HEK293T (cell line): ENCODE data around the gene BMERB1.
"Not testable (repeated sequence)": the region's sequence is repeated elsewhere in the genome, so short reads cannot be mapped to it uniquely, and the experiment has no call there.

Experiments
- CTCF ChIA-PET: fragments of 350-600 bp; formaldehyde crosslinking; extraction: SDS; loops from one replicate; lab custom pipeline; 2021; ENCODE audit warnings: antibody characterized with exemption, inconsistent platforms; lab: Yijun Ruan, JAX
- POLR2A ChIA-PET: fragments of 350-600 bp; formaldehyde crosslinking; extraction: SDS; loops from one replicate; lab custom pipeline; 2020; ENCODE audit warnings: antibody characterized with exemption, inconsistent platforms; lab: Yijun Ruan, JAX
- DNase-seq: peaks from one replicate; pipeline ENCODE4 v3.0.0; 2012; ENCODE audit warnings: mixed read lengths; ENCODE audit errors: extremely low spot score
- ARNT ChIP-seq: fragments of 450-650 bp; IDR thresholded peaks from 2 replicates; pipeline ENCODE4 v1.6.1; 2017; ENCODE audit warnings: mild to moderate bottlenecking
- BHLHE40 ChIP-seq: fragments of 450-650 bp; IDR thresholded peaks from 2 replicates; pipeline ENCODE4 v1.6.1; 2016; ENCODE audit warnings: mild to moderate bottlenecking, moderate library complexity, borderline replicate concordance
- CTBP1 ChIP-seq: fragments of 450-650 bp; IDR thresholded peaks from 2 replicates; pipeline ENCODE4 v1.6.1; 2016; ENCODE audit warnings: borderline replicate concordance
- ELF4 ChIP-seq: fragments of 450-650 bp; IDR thresholded peaks from 2 replicates; pipeline ENCODE4 v1.6.1; 2017; ENCODE audit warnings: antibody characterized with exemption
- FOXA1 ChIP-seq: fragments of 450-650 bp; IDR thresholded peaks from 2 replicates; pipeline ENCODE4 v1.6.1; 2016; ENCODE audit warnings: mild to moderate bottlenecking
- FOXK2 ChIP-seq: fragments of 450-650 bp; IDR thresholded peaks from 2 replicates; pipeline ENCODE4 v1.6.1; 2016; ENCODE audit warnings: mild to moderate bottlenecking
- FOXM1 ChIP-seq: fragments of 450-650 bp; IDR thresholded peaks from 2 replicates; pipeline ENCODE4 v1.6.1; 2017; ENCODE audit warnings: mild to moderate bottlenecking, borderline replicate concordance
- HDGF ChIP-seq: fragments of 450-650 bp; IDR thresholded peaks from 2 replicates; pipeline ENCODE4 v1.6.1; 2017; ENCODE audit warnings: antibody characterized with exemption, borderline replicate concordance
- L3MBTL2 ChIP-seq: fragments of 450-650 bp; conservative IDR thresholded peaks from 2 replicates; pipeline ENCODE4 v1.6.1; 2016; ENCODE audit warnings: mild to moderate bottlenecking
- LEF1 ChIP-seq: fragments of 450-650 bp; IDR thresholded peaks from 2 replicates; pipeline ENCODE4 v1.6.1; 2017; ENCODE audit warnings: mild to moderate bottlenecking, borderline replicate concordance
- NFRKB ChIP-seq: fragments of 450-650 bp; IDR thresholded peaks from 2 replicates; pipeline ENCODE4 v1.6.1; 2016; ENCODE audit warnings: mild to moderate bottlenecking, moderate library complexity
- SP1 ChIP-seq: fragments of 450-650 bp; IDR thresholded peaks from 2 replicates; pipeline ENCODE4 v1.6.1; 2017
- SUZ12 ChIP-seq: fragments of 450-650 bp; IDR thresholded peaks from 2 replicates; pipeline ENCODE4 v1.6.1; 2016; ENCODE audit warnings: mild to moderate bottlenecking
- TARDBP ChIP-seq: fragments of 450-650 bp; IDR thresholded peaks from 2 replicates; pipeline ENCODE4 v1.6.1; 2016
- ZNF384 ChIP-seq: fragments of 450-650 bp; IDR thresholded peaks from 2 replicates; pipeline ENCODE4 v1.6.1; 2016
- TF ChIP-seq, protein P1 (sequence below): fragments of 450-650 bp; IDR thresholded peaks from 2 replicates; pipeline ENCODE4 v1.6.1; 2016

BMERB1 gene

GRCh38 chr16:15602285-15603044 is 168.1 kb downstream of the BMERB1 start:
- TF ChIP-seq TARDBP = no peak
- TF ChIP-seq FOXA1 = no peak
- no peak for TF ChIP-seq L3MBTL2
- no peak for TF ChIP-seq LEF1
- no peak for TF ChIP-seq NFRKB
- no peak for DNase-seq
- ChIA-PET POLR2A (no interaction called here), CTCF (no interaction called here)

DNA sequence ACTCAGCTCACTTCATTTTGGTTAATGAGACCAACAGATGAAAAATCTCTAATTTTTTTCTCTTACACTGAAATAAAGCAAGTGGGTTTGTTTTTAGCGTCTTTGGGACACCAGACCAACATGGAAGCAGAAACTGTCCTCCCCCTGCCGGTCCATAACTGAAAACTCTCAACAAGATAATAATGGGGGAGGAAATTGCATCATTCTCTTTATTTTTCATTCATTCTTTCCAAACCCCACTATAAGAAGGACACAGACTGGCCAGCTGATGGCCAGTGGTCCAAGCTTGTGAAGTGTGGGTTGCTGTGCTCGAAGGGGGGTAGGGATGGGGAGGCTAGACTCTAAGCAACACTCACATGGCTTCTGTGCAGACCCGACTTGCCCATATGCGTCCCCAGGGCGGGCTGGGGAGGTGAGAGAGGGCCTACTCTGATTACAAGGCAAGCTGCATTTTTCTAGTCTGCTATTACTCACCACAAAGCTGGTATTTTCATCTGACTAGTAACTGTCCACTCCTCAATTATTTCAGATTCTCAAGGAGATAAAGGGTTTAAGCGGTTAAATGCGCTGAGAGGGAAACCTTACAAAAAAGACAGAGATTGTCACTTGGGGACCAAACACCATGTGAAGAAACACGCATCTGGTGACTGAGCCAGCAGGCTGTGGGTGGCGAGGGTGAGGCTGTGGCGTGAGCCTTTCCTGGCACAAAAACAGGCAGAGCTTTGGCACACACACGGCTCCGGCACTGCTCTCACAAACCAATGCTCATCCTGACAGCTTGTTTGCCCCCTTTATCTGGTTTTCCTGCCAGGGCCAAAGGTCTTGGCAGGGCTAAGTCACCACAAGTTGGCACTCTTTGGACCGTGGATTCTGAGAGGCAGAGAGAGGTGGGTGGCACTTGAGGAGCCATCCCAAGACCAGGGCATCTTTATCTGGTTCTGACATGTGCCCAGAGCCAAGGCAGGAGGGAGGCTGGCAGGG is 170.4 kb downstream of the BMERB1 start:
- ChIA-PET CTCF (no interaction called here), POLR2A (interaction anchor here (1.0 kb wide), 1 partner anchor 38 kb away, joined by 4 read pairs; no protein-coding TSS in a partner anchor)
- TF ChIP-seq L3MBTL2 (no peak), FOXM1 (no peak), ZNF384 (no peak), FOXA1 (no peak), LEF1 (no peak)
- TF ChIP-seq, protein P1, sequence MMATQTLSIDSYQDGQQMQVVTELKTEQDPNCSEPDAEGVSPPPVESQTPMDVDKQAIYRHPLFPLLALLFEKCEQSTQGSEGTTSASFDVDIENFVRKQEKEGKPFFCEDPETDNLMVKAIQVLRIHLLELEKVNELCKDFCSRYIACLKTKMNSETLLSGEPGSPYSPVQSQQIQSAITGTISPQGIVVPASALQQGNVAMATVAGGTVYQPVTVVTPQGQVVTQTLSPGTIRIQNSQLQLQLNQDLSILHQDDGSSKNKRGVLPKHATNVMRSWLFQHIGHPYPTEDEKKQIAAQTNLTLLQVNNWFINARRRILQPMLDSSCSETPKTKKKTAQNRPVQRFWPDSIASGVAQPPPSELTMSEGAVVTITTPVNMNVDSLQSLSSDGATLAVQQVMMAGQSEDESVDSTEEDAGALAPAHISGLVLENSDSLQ = no peak
- no peak for DNase-seq

- CTCF ChIA-PET = no interaction called here
- POLR2A ChIA-PET = no interaction called here
- DNase-seq = no peak
- TF ChIP-seq NFRKB (no peak), FOXM1 (no peak), SP1 (no peak), ZNF384 (no peak), FOXK2 (no peak), BHLHE40 (no peak), ARNT (no peak), ELF4 (no peak), L3MBTL2 (no peak), SUZ12 (no peak), TARDBP (no peak)
- TF ChIP-seq, protein P1 = no peak
Measured at GRCh38 chr16:15605839-15606517, 171.6 kb downstream of the BMERB1 start.

DNA sequence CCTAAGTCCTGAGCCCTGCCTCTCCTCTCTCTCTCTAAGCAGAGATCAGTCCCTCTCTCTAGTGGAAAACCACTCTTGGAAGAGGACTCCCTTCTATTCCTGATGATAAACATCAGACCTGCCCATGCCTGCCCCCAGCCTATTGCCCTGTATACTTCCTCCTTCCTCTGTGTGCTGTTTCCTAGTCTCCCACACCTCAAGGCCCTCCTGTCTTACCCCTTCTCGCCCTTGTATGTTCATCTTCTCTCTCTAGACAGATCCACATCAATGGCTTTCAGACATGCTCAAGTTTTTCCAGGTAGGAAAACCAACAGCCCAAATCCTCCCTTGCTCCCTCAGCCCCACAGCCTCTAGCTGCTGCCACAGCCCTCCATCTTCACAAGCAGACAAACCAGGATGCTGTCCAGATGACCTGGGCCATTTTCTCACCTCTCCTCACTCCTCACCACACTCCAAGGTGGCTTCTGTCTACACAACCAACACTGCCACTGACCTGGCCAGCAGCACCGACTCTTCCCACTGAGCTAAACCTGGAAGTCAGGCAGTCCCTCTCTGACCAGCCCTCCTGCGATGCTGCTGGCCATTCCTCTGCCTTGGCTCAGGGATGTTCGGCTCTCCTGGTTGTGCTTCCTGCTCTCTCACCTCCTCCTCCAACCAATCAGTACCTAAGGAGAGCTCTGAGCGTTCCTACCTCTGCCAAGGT is 172.3 kb downstream of the BMERB1 start:
- ChIA-PET POLR2A (no interaction called here), CTCF (no interaction called here)
- DNase-seq = no peak
- TF ChIP-seq SP1 (no peak), NFRKB (no peak), ZNF384 (no peak), LEF1 (no peak), ARNT (no peak), CTBP1 (no peak), FOXM1 (no peak), SUZ12 (no peak), HDGF (no peak), L3MBTL2 (no peak), FOXA1 (no peak), TARDBP (no peak), ELF4 (no peak), FOXK2 (no peak)

DNA sequence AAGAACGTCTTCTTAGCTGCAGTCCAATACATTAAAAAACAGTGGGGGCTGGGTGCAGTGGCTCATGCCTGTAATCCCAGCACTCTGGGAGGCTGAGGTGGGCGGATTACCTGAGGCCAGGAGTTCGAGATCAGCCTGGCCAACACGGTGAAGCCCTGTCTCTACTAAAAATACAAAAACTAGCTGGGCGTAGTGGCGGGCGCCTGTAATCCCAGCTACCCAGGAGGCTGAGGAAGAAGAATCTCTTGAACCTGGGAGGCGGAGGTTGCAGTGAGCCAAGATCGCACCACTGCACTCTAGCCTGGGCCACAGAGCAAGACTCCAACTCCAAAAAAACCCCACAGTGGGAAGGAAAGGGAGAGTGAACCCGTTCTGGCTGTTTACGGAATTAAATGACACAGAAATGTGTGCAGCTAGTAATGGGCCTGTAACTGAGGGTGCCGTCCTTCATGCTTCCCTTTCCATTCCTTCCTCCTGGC is 172.9 kb downstream of the BMERB1 start:
- POLR2A ChIA-PET, CTCF ChIA-PET, DNase-seq: not testable (repeated sequence)

DNA sequence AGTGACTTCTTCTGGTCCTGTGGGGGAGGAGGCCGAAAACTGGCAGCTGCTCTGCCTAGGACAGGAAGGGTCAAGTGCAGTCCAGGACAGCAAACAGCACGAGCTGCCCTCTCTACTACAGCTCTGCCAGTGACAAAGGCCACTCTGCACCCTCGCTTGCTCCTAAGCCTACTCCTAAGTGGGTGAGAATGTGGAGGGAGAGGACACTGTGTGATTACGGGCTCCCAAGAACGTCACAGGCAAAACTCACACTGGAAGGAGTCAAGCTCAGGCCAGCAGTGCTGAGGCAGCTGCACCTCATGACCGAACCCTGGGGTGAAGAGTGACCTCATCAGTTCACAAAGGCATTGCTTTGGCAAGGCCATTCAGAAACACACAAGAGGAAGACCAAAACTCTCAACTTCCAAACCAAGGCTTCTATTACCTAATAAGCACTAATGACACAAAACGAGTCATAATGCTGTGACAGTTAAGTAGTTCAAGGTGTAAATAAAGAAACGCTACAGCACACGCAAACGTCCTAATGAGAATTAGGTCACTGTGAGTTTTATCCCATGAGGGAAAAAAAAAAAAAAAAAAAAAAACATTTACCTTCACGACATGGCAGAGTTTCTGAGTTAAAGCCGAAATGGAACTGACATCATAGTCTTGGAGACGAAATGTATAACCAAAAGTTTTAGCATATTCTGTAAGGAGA is 173.5 kb downstream of the BMERB1 start:
- DNase-seq = no peak
- TF ChIP-seq CTBP1 = no peak
- no peak for TF ChIP-seq LEF1
- TF ChIP-seq FOXK2 = no peak
- TF ChIP-seq, protein P1 = no peak
- no peak for TF ChIP-seq SP1
- TF ChIP-seq FOXA1 = no peak
- TF ChIP-seq ELF4 = no peak
- TF ChIP-seq SUZ12 = no peak
- TF ChIP-seq TARDBP = no peak
- TF ChIP-seq NFRKB = no peak
- no peak for TF ChIP-seq L3MBTL2
- TF ChIP-seq BHLHE40 = no peak
- no peak for TF ChIP-seq ZNF384
- TF ChIP-seq ARNT = no peak
- ChIA-PET POLR2A (no interaction called here), CTCF (no interaction called here)
